ENCODE results near the gene ACAP1. TPM values are rescaled to one million over a fixed set of nuclear protein-coding genes. Genes with fewer than 3 reads are reported as not detected.

The ACAP1 gene
- total RNA-seq, 6 experiments from 2014 or later: 3.2 to 6.4 (median 4.9) TPM

DNA sequence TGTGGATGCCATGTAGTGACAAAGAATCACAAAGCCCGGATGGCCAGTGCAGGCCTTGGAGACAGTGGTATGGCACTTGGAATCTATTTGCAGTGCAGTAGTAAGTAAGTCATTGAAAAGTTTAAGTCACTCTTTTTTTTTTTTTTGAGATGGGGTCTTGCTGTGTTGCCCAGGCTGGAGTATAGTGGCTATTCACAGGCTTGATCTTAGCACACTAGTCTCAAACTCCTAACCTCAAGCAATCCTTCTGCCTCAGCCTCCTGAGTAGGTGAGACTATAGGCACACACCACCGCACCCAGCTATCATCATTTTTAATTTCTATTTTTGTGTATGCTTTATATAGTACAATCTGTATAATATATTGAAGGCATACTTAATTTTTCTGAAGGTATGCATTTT is 62.3 kb downstream of the ACAP1 start:
- no peak for TF ChIP-seq CTCF (IDR thresholded peaks at IDR 0.05)
- Mint-ChIP-seq H3K4me1 (ENCODE audit: low read depth) (peaks cover 30% of the 10 kb centered on the region), H3K27ac (no peak overlapping the region), H3K27me3 (ENCODE audit: insufficient read depth) (peaks cover 2% of the 10 kb centered on the region; the same call in 1 of the 2 replicates), H3K4me3 (no peak overlapping the region), H3K36me3 (ENCODE audit: low read depth) (peaks cover 14% of the 10 kb centered on the region), H3K9me3 (no peaks in the 10 kb centered on the region)
- DNase-seq: no peak

Other genes with a start within 250 kb of the ACAP1 start
- gene ASGR2, start 221.7 kb upstream of the ACAP1 start, total RNA-seq (2021; fragmentation: NEBNext Ultra II Directional; extraction: Animal tissue kit (Norgen Biotek cat#: 25700)): not detected
- 1 to 10 TPM in 2 of 6 experiments, under 1 TPM in 4; 0.71 to 1.4 (median 0.83) TPM for gene ASGR1, start 157.2 kb upstream of the ACAP1 start, total RNA-seq (2021; fragmentation: NEBNext Ultra II Directional; extraction: Animal tissue kit (Norgen Biotek cat#: 25700))
- 10 to 100 TPM; 27.8 to 34.3 (median 28.1) TPM for gene DLG4, start 116.7 kb upstream of the ACAP1 start, total RNA-seq (2021; fragmentation: NEBNext Ultra II Directional; extraction: Animal tissue kit (Norgen Biotek cat#: 25700))
- 100 to 1,000 TPM; 378 to 463 (median 405) TPM for gene ACADVL, start 116.6 kb upstream of the ACAP1 start, total RNA-seq (2021; fragmentation: NEBNext Ultra II Directional; extraction: Animal tissue kit (Norgen Biotek cat#: 25700))
- 10 to 100 TPM; 24.9 to 29.1 (median 27.0) TPM for gene DVL2, start 102.0 kb upstream of the ACAP1 start, total RNA-seq (2021; fragmentation: NEBNext Ultra II Directional; extraction: Animal tissue kit (Norgen Biotek cat#: 25700))
- gene PHF23, start 97.1 kb upstream of the ACAP1 start, total RNA-seq (2021; fragmentation: NEBNext Ultra II Directional; extraction: Animal tissue kit (Norgen Biotek cat#: 25700)): 10 to 100 TPM; 57.0 to 75.0 (median 68.2) TPM
- gene GABARAP, start 94.1 kb upstream of the ACAP1 start, total RNA-seq (2021; fragmentation: NEBNext Ultra II Directional; extraction: Animal tissue kit (Norgen Biotek cat#: 25700)): 100 to 1,000 TPM; 399 to 470 (median 426) TPM
- gene CTDNEP1, start 84.8 kb upstream of the ACAP1 start, total RNA-seq (2021; fragmentation: NEBNext Ultra II Directional; extraction: Animal tissue kit (Norgen Biotek cat#: 25700)): 100 to 1,000 TPM; 127 to 168 (median 146) TPM
- 10 to 100 TPM; 28.7 to 36.1 (median 34.0) TPM for gene ELP5, start 84.3 kb upstream of the ACAP1 start, total RNA-seq (2021; fragmentation: NEBNext Ultra II Directional; extraction: Animal tissue kit (Norgen Biotek cat#: 25700))
- 1 to 10 TPM in 4 of 6 experiments, under 1 TPM in 2; 0.43 to 3.0 (median 1.7) TPM for gene CLDN7, start 74.1 kb upstream of the ACAP1 start, total RNA-seq (2021; fragmentation: NEBNext Ultra II Directional; extraction: Animal tissue kit (Norgen Biotek cat#: 25700))
- under 1 TPM in 5 of 6 experiments, not detected in 1; 0.07 to 0.09 (median 0.09) TPM for gene SLC2A4, start 54.8 kb upstream of the ACAP1 start, total RNA-seq (2021; fragmentation: NEBNext Ultra II Directional; extraction: Animal tissue kit (Norgen Biotek cat#: 25700))
- not detected for gene YBX2, start 41.9 kb upstream of the ACAP1 start, total RNA-seq (2021; fragmentation: NEBNext Ultra II Directional; extraction: Animal tissue kit (Norgen Biotek cat#: 25700))
- gene EIF5A, start 28.9 kb upstream of the ACAP1 start, total RNA-seq (2021; fragmentation: NEBNext Ultra II Directional; extraction: Animal tissue kit (Norgen Biotek cat#: 25700)): 1,000 to 10,000 TPM; 1,011 to 1,116 (median 1,072) TPM
- gene GPS2, start 21.2 kb upstream of the ACAP1 start, total RNA-seq (2021; fragmentation: NEBNext Ultra II Directional; extraction: Animal tissue kit (Norgen Biotek cat#: 25700)): 10 to 100 TPM; 34.7 to 45.2 (median 40.7) TPM
- 10 to 100 TPM; 18.7 to 24.6 (median 20.4) TPM for gene NEURL4, start 7.2 kb upstream of the ACAP1 start, total RNA-seq (2021; fragmentation: NEBNext Ultra II Directional; extraction: Animal tissue kit (Norgen Biotek cat#: 25700))
- 10 to 100 TPM; 11.2 to 14.5 (median 12.6) TPM for gene KCTD11, start 15.6 kb downstream of the ACAP1 start, total RNA-seq (2021; fragmentation: NEBNext Ultra II Directional; extraction: Animal tissue kit (Norgen Biotek cat#: 25700))
- not detected for gene TMEM95, start 18.6 kb downstream of the ACAP1 start, total RNA-seq (2021; fragmentation: NEBNext Ultra II Directional; extraction: Animal tissue kit (Norgen Biotek cat#: 25700))
- under 1 TPM; 0.20 to 0.41 (median 0.26) TPM for gene TNK1, start 44.6 kb downstream of the ACAP1 start, total RNA-seq (2021; fragmentation: NEBNext Ultra II Directional; extraction: Animal tissue kit (Norgen Biotek cat#: 25700))
- 100 to 1,000 TPM in 1 of 6 experiments, 10 to 100 TPM in 5; 85.6 to 114 (median 98.5) TPM for gene PLSCR3, start 58.0 kb downstream of the ACAP1 start, total RNA-seq (2021; fragmentation: NEBNext Ultra II Directional; extraction: Animal tissue kit (Norgen Biotek cat#: 25700))
- gene TMEM256, start 67.6 kb downstream of the ACAP1 start, total RNA-seq (2021; fragmentation: NEBNext Ultra II Directional; extraction: Animal tissue kit (Norgen Biotek cat#: 25700)): 10 to 100 TPM; 52.2 to 79.1 (median 72.3) TPM
- 10 to 100 TPM; 41.3 to 57.3 (median 46.2) TPM for gene NLGN2, start 71.3 kb downstream of the ACAP1 start, total RNA-seq (2021; fragmentation: NEBNext Ultra II Directional; extraction: Animal tissue kit (Norgen Biotek cat#: 25700))
- not detected for gene SPEM1, start 83.8 kb downstream of the ACAP1 start, total RNA-seq (2021; fragmentation: NEBNext Ultra II Directional; extraction: Animal tissue kit (Norgen Biotek cat#: 25700))
- not detected for gene SPEM2, start 89.1 kb downstream of the ACAP1 start, total RNA-seq (2021; fragmentation: NEBNext Ultra II Directional; extraction: Animal tissue kit (Norgen Biotek cat#: 25700))
- not detected for gene SPEM3, start 92.3 kb downstream of the ACAP1 start, total RNA-seq (2021; fragmentation: NEBNext Ultra II Directional; extraction: Animal tissue kit (Norgen Biotek cat#: 25700))
- gene TMEM102, start 98.9 kb downstream of the ACAP1 start, total RNA-seq (2021; fragmentation: NEBNext Ultra II Directional; extraction: Animal tissue kit (Norgen Biotek cat#: 25700)): 1 to 10 TPM; 2.2 to 2.9 (median 2.8) TPM
- under 1 TPM in 3 of 6 experiments, not detected in 3; 0.10 to 0.31 (median 0.24) TPM for gene FGF11, start 103.0 kb downstream of the ACAP1 start, total RNA-seq (2021; fragmentation: NEBNext Ultra II Directional; extraction: Animal tissue kit (Norgen Biotek cat#: 25700))
- gene CHRNB1, start 108.5 kb downstream of the ACAP1 start, total RNA-seq (2021; fragmentation: NEBNext Ultra II Directional; extraction: Animal tissue kit (Norgen Biotek cat#: 25700)): 1 to 10 TPM; 2.0 to 2.8 (median 2.4) TPM
- gene ZBTB4, start 143.1 kb downstream of the ACAP1 start, total RNA-seq (2021; fragmentation: NEBNext Ultra II Directional; extraction: Animal tissue kit (Norgen Biotek cat#: 25700)): 10 to 100 TPM; 62.7 to 75.9 (median 68.6) TPM
- gene SLC35G6, start 144.9 kb downstream of the ACAP1 start, total RNA-seq (2021; fragmentation: NEBNext Ultra II Directional; extraction: Animal tissue kit (Norgen Biotek cat#: 25700)): not detected
- gene POLR2A, start 147.8 kb downstream of the ACAP1 start, total RNA-seq (2021; fragmentation: NEBNext Ultra II Directional; extraction: Animal tissue kit (Norgen Biotek cat#: 25700)): 100 to 1,000 TPM; 111 to 127 (median 118) TPM
- gene TNFSF12, start 212.5 kb downstream of the ACAP1 start, total RNA-seq (2021; fragmentation: NEBNext Ultra II Directional; extraction: Animal tissue kit (Norgen Biotek cat#: 25700)): 10 to 100 TPM; 22.0 to 28.3 (median 25.4) TPM
- gene TNFSF13, start 222.2 kb downstream of the ACAP1 start, total RNA-seq (2021; fragmentation: NEBNext Ultra II Directional; extraction: Animal tissue kit (Norgen Biotek cat#: 25700)): 1 to 10 TPM; 1.2 to 2.8 (median 1.5) TPM
- 10 to 100 TPM; 53.9 to 70.3 (median 60.3) TPM for gene SENP3, start 225.4 kb downstream of the ACAP1 start, total RNA-seq (2021; fragmentation: NEBNext Ultra II Directional; extraction: Animal tissue kit (Norgen Biotek cat#: 25700))
- 10 to 100 TPM; 46.6 to 71.7 (median 68.5) TPM for gene CD68, start 243.1 kb downstream of the ACAP1 start, total RNA-seq (2021; fragmentation: NEBNext Ultra II Directional; extraction: Animal tissue kit (Norgen Biotek cat#: 25700))
- gene MPDU1, start 247.3 kb downstream of the ACAP1 start, total RNA-seq (2021; fragmentation: NEBNext Ultra II Directional; extraction: Animal tissue kit (Norgen Biotek cat#: 25700)): 10 to 100 TPM; 59.2 to 91.2 (median 68.6) TPM

Data from HFFc6 (cell line).